ENCODE measurements around the gene ASTN1.

GRCh38 chr1:177145106-177146070 is 19.1 kb downstream of the ASTN1 start:
- TF ChIP-seq, protein P1, sequence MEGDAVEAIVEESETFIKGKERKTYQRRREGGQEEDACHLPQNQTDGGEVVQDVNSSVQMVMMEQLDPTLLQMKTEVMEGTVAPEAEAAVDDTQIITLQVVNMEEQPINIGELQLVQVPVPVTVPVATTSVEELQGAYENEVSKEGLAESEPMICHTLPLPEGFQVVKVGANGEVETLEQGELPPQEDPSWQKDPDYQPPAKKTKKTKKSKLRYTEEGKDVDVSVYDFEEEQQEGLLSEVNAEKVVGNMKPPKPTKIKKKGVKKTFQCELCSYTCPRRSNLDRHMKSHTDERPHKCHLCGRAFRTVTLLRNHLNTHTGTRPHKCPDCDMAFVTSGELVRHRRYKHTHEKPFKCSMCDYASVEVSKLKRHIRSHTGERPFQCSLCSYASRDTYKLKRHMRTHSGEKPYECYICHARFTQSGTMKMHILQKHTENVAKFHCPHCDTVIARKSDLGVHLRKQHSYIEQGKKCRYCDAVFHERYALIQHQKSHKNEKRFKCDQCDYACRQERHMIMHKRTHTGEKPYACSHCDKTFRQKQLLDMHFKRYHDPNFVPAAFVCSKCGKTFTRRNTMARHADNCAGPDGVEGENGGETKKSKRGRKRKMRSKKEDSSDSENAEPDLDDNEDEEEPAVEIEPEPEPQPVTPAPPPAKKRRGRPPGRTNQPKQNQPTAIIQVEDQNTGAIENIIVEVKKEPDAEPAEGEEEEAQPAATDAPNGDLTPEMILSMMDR (IDR thresholded peaks at IDR 0.05; ENCODE audit: poor library complexity): no peak
- TF ChIP-seq EZH2 (IDR thresholded peaks at IDR 0.05; ENCODE audit: borderline replicate concordance) (no peak), EZH2phosphoT487 (IDR thresholded peaks at IDR 0.05; ENCODE audit: low read depth, severe bottlenecking, unreplicated experiment) (no peak)
